ENCODE data around the gene SERBP1.

GRCh38 chr1:67451815-67452214 lies 21.6 kb upstream of the SERBP1 start:
- TF ChIP-seq POLR2A (IDR thresholded peaks at IDR 0.05) (no peak), CTCF (IDR thresholded peaks at IDR 0.05) (no peak)
